Endothelial cell of umbilical vein (primary cell): Measurements from ENCODE around the gene PINK1.

ENCODE experiments used
- EZH2 ChIP-seq: IDR thresholded peaks from 2 replicates; pipeline ENCODE4 v1.6.1; 2012; ENCODE audit warnings: borderline replicate concordance, low read depth, mild to moderate bottlenecking, moderate library complexity, low read length, inconsistent platforms; ENCODE audit not compliant: severe bottlenecking
- POLR2AphosphoS5 ChIP-seq: IDR thresholded peaks from 2 replicates; pipeline ENCODE4 v1.6.1; 2012; ENCODE audit warnings: low read depth, mild to moderate bottlenecking, control low read depth, low read length, moderate library complexity; ENCODE audit not compliant: insufficient read depth
- TF ChIP-seq, protein P1 (sequence below), 2 donors: IDR thresholded peaks; 1 replicate in 1 of 2; 2 replicates in 1 of 2; pipeline ENCODE4 v1.5.1; 2011; ENCODE audit warnings: low read length in 2 of 2, mild to moderate bottlenecking in 2 of 2, moderate library complexity in 2 of 2, control low read depth in 1 of 2, inconsistent platforms in 1 of 2, low read depth in 1 of 2; ENCODE audit not compliant: insufficient read depth in 1 of 2; ENCODE audit errors: extremely low read depth in 1 of 2

DNA sequence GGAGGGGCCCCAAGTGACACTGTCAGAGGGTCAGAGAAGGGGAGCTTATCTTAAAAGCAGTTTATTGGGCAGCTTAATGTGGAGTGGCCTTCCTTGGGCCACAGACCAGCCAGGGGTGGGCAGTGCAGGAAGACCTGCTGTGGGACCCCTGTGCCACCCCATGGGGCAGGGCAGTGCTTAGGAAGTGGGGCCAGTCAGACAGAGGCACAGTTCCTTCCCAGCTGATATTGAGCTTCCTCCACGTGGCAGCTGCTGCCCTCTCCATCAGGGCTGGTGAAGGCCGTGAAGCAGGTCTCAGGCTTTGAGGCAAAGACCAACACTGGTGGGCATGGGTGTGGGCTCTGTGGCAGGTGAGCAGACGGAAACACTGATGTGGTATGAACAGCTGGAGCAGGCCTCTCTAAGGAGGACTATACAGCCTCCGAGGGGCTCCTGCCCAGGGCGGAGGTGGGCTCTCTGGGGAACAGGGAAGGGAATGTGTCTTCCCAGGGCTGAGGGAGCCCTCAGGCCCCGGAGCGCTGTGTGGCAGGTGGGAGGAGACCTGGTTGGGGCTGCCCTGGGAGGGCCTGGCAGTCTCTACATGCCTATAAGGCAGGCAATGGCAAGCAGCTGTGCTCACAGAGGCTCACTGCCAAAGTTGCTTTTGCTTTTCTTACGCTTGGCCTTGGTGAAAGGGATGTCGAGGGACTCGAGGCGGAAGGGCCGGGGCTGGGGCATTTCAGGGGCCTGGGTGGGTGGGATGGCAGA is 30.9 kb downstream of the PINK1 start:
- TF ChIP-seq, protein P1, sequence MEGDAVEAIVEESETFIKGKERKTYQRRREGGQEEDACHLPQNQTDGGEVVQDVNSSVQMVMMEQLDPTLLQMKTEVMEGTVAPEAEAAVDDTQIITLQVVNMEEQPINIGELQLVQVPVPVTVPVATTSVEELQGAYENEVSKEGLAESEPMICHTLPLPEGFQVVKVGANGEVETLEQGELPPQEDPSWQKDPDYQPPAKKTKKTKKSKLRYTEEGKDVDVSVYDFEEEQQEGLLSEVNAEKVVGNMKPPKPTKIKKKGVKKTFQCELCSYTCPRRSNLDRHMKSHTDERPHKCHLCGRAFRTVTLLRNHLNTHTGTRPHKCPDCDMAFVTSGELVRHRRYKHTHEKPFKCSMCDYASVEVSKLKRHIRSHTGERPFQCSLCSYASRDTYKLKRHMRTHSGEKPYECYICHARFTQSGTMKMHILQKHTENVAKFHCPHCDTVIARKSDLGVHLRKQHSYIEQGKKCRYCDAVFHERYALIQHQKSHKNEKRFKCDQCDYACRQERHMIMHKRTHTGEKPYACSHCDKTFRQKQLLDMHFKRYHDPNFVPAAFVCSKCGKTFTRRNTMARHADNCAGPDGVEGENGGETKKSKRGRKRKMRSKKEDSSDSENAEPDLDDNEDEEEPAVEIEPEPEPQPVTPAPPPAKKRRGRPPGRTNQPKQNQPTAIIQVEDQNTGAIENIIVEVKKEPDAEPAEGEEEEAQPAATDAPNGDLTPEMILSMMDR (IDR thresholded peaks at IDR 0.05; ENCODE audit: extremely low read depth in 1 of 2, insufficient read depth in 1 of 2, low read depth in 1 of 2, low read length in 2 of 2) = no peak
- TF ChIP-seq POLR2AphosphoS5 (no peak), EZH2 (no peak)
